Stimulated activated CD4-positive, alpha-beta T cell treated with anti-CD3 and anti-CD28 coated beads, Interleukin-12 subunit alpha, Interleukin-12 subunit beta, amount 100 ng/mL, for 48 hours (primary cell): Measurements from ENCODE around the gene PCDHGA8.
"Not testable (repeated sequence)": the region's sequence is repeated elsewhere in the genome, so short reads cannot be mapped to it uniquely, and the experiment has no call there.

Experiments used
- DNase-seq, 3 donors: peaks; one replicate each; pipeline ENCODE4 v3.0.0-alpha.2; 2020; ENCODE audit warnings: low read depth in 2 of 3, low spot score in 1 of 3

PCDHGA8 gene

DNA sequence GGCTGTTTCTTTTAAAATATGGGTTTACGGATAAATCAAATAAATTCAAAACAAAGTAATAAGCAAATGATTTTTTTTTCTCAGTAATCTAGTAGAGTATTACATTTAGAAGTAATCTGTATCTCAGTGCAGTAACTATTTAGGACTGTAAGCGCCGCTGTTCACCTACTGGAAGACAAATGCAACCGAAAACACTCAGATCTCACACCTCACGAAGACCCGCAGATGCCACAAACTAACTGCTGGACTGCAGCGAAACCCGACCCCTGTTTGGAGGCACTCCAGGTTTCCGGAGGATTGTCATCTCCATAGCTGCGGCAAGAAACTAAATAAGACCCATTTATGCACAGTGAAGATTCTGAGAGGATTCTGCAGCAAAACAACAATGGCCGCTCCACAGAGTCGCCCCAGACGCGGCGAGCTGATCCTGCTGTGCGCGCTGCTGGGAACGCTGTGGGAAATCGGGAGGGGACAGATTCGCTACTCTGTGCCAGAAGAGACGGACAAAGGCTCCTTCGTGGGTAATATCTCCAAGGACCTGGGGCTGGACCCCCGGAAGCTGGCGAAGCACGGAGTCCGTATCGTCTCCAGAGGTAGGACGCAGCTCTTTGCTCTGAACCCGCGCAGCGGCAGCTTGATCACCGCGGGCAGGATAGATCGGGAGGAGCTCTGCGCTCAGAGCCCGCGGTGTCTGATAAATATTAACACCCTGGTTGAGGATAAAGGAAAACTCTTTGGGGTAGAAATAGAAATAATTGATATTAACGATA is at the start of gene PCDHGA8:
TSS of gene PCDHGA8 (plus strand) at position 205 of the 770 bp plus-strand sequence. CDS start at position 386, 181 bp downstream.
- no peak for DNase-seq

DNA sequence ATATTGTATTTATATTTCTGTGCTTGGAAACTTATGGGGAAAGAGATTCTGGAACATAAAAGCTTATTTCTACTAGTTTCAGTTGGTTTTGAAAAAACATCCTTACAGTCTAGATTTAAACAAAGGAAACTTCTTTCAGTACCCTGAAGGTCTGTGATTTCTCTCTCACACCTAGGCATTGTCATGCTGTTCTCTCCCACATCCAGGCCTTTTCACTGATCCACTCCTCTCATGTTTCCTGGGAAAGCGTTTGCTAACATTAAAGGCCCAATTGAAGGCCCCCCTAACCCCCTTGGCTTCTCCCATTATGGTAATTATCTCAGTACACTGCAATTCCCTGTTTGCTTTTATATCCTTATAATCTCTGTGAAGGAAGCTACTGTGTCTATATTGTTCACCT is 49.7 kb upstream of the PCDHGA8 start:
- no peak for DNase-seq

DNA sequence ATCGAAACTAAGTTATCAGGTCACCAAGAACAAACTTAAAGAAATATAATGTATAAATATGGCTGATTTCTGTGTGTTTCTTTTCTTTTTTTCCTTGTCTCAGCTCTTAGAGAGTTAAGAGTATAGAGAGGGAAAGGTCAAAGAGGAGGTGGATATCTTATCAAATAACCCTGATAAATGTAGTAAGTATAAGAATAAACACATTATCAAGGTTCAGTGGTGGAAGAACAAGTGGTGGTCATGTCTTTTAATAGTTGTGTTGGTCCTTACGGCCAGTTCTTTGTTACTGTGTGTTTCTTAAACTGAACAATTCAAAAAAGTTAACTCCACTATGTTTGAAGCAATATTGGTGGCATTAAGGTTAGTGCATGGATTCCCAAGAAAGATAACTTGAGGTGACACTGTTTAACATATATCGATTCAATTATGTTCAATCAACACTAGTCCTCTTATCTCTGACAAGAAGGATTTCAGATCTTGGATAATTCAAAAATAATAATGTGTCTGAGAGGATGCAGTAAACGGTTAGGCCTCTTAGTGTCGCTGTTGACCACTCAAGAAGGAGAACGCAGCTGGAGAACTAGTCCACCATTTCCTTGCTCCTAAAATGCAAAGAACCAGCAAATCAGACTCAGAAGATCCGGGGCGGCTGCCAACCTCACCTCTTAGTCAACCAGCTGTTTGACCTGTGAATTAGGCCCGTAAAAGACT is 49.0 kb upstream of the PCDHGA8 start, which contains the start of gene PCDHGA3:
TSS of gene PCDHGA3 (plus strand) at position 588 of the 711 bp plus-strand sequence. CDS start 205 bp downstream, outside the sequence.
- peak in 1 of 3 donors; percentile 8 for DNase-seq

DNA sequence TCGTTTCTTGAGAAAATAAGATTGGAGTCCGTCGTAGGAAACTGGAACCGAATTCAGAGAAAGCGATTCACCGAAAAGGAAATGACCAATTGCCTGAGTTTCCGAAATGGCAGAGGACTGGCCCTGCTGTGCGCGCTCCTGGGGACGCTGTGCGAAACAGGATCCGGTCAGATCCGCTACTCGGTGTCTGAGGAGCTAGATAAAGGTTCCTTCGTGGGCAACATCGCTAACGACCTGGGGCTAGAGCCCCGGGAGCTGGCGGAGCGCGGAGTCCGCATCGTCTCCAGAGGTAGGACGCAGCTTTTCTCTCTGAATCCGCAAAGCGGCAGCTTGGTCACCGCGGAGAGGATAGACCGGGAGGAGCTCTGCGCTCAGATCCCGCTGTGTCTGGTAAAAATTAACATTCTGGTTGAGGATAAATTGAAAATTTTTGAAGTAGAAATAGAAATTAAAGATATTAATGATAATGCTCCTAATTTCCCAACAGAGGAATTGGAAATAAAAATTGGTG is 48.4 kb upstream of the PCDHGA8 start:
- DNase-seq = no peak

DNA sequence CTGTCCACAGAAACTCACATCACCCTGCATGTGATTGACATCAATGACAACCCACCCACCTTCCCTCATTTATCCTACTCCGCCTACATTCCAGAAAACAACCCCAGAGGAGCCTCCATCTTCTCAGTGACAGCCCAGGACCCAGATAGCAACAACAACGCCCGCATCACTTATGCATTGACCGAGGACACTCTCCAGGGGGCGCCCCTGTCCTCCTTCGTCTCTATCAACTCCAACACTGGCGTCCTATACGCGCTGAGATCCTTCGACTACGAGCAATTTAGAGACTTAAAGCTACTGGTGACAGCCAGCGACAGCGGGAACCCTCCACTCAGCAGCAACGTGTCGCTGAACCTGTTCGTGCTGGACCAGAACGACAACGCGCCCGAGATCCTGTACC is 47.1 kb upstream of the PCDHGA8 start:
- no peak for DNase-seq

DNA sequence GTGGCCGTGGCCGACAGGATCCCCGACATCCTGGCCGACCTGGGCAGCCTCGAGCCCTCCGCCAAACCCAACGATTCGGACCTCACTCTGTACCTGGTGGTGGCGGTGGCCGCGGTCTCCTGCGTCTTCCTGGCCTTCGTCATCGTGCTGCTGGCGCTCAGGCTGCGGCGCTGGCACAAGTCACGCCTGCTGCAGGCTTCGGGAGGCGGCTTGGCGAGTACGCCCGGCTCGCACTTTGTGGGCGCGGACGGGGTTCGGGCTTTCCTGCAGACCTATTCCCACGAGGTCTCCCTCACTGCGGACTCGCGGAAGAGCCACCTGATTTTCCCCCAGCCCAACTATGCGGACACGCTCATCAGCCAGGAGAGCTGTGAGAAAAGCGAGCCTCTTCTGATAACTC is 46.4 kb upstream of the PCDHGA8 start:
- not testable (repeated sequence) for DNase-seq

DNA sequence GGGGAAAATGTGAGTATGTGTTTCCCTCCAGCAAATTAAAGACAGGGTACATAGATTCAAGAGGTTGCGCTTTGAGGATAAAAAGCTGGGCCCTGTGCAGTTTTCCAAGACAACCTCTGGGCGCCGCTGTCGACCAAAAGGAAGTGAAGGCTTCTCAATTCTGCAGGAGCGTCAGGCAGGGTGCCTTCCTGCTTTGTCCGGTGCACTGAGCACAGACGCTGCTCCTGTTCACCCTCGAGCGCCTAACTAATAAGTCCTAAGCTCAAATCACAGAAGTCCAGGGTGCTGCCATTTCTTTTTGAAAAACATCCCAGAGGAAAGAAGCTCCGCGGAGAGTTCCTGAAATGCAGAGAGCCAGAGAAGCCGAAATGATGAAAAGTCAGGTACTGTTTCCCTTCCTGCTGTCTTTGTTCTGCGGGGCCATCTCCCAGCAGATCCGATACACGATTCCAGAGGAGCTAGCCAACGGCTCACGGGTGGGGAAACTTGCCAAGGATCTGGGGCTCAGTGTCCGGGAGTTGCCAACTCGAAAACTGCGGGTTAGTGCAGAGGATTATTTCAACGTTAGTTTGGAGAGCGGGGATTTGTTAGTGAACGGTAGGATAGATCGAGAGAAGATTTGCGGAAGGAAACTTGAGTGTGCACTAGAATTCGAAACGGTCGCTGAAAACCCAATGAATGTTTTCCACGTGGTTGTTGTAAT is 42.4 kb upstream of the PCDHGA8 start, which contains the start of gene PCDHGB1:
TSS of gene PCDHGB1 (plus strand) at position 183 of the 703 bp plus-strand sequence. CDS start at position 345, 162 bp downstream.
- DNase-seq = no peak

DNA sequence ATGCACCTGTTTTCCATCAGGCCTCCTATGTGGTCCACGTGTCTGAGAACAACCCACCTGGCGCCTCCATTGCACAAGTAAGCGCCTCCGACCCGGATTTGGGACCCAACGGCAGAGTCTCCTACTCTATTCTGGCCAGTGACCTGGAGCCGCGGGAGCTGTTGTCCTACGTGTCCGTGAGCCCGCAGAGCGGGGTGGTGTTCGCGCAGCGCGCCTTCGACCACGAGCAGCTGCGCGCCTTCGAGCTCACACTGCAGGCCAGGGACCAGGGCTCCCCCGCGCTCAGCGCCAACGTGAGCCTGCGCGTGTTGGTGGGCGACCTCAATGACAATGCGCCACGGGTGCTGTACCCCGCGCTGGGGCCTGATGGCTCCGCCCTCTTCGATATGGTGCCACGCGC is 40.8 kb upstream of the PCDHGA8 start:
- DNase-seq = no peak

DNA sequence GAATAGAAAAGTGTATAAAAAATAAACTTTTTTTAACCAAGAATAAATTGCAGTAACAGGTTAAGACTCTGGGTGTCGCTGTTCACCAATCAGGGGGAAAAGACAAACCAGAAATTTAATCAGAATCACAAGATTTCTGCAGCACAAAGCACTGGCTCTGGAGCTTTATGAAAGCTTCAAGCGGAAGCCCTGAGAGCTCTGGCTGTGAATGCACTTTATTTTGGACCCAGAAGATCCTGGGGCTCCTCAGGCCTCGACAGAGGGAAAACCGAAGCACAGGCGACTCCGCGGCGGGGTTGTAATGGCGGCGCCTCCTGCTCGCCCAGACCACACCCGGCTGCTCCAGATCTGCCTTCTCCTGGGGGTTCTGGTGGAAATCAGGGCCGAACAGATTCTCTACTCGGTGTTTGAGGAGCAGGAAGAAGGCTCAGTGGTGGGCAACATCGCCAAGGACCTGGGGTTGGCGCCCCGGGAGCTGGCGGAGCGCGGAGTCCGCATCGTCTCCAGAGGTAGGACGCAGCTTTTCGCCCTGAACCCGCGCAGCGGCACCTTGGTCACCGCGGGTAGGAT is 37.4 kb upstream of the PCDHGA8 start, which contains the start of gene PCDHGA4:
TSS of gene PCDHGA4 (plus strand) at position 122 of the 570 bp plus-strand sequence. CDS start at position 209, 87 bp downstream.
- DNase-seq = no peak

DNA sequence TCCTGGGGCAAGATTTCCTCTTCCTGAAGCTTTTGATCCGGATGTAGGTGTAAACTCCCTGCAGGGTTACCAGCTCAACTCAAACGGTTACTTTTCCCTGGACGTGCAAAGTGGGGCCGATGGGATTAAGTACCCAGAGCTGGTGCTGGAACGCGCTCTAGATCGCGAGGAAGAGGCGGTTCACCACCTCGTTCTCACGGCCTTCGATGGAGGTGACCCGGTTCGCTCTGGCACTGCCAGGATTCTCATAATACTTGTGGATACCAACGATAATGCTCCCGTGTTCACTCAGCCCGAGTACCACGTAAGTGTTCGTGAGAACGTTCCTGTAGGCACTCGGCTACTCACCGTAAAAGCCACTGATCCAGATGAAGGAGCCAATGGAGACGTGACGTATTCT is 36.8 kb upstream of the PCDHGA8 start:
- no peak for DNase-seq

DNA sequence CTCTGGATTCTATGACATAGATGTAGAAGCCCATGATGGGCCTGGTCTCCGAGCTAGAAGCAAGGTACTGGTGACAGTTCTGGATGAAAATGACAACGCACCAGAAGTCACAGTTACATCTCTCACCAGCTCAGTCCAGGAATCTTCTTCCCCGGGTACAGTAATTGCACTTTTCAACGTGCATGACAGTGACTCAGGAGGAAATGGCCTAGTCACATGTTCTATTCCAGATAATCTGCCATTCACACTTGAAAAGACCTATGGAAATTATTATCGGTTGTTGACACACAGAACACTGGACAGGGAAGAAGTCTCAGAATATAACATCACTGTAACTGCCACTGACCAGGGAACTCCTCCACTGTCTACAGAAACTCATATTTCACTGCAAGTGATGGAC is 36.3 kb upstream of the PCDHGA8 start:
- no peak for DNase-seq

DNA sequence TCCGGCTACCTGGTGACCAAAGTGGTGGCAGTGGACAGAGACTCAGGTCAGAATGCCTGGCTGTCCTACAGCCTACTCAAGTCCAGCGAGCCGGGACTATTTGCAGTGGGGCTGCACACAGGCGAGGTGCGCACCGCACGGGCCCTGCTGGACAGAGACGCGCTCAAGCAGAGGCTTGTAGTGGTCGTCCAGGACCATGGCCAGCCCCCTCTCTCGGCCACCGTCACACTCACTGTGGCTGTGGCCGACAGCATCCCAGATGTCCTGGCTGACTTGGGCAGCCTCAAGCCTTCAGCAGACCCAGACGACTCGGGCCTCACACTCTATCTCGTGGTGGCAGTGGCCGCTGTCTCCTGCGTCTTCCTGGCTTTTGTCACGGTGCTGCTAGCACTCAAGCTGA is 35.5 kb upstream of the PCDHGA8 start:
- no peak for DNase-seq

DNA sequence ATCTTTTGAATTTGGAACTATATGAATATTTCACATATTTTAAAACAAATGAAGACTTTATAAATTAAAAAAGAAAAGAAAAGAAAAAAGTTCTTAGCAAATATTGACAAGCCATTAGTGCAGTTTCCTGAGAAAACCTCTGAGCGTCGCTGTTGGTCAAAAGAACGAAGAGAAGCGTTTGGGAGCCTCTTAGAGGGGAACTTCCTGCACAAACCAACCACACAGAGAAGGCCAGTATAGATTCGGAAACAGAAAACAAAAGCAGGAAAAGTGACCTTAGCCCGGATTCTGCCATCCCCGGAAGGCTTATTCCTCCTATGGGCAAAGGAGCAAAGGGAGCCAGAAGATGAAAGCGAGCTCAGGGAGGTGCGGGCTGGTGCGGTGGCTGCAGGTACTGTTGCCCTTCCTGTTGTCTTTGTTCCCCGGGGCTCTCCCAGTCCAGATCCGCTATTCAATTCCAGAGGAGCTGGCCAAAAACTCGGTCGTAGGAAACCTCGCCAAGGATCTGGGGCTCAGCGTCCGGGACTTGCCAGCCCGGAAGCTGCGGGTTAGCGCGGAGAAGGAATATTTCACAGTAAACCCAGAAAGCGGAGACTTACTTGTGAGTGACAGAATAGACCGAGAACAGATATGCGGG is 32.5 kb upstream of the PCDHGA8 start, which contains the start of gene PCDHGB2:
TSS of gene PCDHGB2 (plus strand) at position 205 of the 637 bp plus-strand sequence. CDS start at position 347, 142 bp downstream.
- no peak for DNase-seq

DNA sequence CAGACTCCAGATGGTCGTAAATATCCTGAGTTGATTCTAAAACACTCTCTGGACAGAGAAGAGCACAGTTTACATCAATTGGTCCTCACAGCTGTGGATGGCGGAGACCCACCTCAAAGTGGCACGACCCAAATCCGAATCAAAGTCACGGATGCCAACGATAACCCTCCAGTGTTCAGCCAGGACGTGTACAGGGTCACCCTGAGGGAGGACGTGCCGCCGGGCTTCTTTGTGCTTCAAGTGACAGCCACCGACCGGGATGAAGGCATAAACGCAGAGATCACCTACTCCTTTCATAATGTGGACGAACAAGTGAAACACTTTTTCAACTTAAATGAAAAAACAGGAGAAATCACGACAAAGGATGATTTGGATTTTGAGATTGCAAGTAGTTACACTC is 31.7 kb upstream of the PCDHGA8 start:
- no peak for DNase-seq

DNA sequence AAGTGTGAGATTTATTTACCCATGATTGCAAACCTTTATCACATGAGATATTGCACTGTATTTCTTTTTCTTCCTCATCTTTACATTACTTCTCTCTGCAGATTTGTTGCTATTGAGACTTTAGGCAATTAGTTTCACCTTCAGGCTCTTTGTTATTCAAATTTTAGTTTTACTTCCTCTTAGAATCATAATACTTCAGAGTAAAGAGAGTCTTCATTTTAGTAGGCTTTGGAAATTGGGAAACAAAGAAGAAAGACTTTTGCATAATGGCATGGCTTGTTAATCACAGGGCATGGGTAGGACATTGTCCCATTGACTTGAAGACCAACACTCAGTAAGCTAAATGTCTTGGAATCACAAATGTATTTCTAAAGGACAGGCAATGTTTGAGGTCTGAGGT is 29.7 kb upstream of the PCDHGA8 start:
- no peak for DNase-seq

DNA sequence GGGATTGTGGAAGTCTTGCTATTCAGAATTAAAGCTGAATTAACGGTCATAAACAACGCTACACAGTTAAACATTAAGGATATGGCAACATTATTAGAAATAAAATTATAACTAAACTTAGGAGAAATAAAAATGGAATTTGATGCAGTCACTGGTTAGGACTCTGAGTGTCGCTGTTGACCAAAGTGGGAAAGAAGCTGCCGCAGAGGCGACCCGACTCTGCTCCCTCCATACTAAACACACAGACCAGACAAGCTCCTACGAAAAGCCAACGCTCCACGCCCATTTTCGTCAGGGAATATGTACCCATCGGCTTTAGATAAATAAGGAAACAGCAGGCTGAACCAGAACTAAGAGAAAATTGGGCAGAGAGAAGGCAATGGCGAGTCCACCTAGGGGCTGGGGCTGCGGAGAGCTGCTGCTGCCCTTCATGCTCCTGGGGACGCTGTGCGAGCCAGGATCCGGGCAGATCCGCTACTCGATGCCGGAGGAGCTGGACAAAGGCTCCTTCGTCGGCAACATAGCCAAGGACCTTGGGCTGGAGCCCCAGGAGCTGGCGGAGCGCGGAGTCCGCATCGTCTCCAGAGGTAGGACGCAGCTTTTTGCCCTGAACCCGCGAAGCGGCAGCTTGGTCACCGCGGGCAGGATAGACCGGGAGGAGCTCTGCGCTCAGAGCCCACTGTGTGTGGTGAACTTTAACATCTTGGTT is 28.3 kb upstream of the PCDHGA8 start, which contains the start of gene PCDHGA5:
TSS of gene PCDHGA5 (plus strand) at position 211 of the 709 bp plus-strand sequence. CDS start at position 380, 169 bp downstream.
- no peak for DNase-seq

DNA sequence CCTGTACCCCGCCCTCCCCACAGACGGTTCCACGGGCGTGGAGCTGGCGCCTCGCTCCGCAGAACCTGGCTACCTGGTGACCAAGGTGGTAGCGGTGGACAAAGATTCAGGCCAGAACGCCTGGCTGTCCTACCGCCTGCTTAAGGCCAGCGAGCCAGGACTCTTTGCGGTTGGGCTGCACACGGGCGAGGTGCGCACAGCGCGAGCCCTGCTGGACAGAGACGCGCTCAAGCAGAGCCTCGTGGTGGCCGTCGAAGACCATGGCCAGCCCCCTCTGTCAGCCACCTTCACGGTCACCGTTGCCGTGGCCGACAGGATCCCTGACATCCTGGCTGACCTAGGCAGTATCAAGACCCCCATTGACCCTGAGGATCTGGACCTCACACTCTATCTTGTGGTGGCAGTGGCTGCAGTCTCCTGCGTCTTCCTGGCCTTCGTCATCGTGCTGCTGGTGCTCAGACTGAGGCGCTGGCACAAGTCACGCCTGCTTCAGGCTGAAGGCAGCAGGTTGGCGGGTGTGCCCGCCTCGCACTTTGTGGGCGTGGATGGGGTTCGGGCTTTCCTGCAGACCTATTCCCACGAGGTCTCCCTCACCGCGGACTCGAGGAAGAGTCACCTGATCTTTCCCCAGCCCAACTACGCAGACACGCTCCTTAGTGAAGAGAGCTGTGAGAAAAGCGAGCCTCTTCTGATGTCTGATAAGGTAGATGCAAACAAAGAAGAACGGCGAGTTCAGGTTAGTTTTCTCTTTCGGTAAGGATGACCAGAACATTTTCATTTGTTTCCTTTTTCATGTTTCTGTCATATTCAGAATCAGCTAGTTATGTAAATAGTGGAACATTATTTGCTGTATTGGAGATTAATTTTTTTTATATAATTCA is 26.2 kb upstream of the PCDHGA8 start:
- DNase-seq = no peak

DNA sequence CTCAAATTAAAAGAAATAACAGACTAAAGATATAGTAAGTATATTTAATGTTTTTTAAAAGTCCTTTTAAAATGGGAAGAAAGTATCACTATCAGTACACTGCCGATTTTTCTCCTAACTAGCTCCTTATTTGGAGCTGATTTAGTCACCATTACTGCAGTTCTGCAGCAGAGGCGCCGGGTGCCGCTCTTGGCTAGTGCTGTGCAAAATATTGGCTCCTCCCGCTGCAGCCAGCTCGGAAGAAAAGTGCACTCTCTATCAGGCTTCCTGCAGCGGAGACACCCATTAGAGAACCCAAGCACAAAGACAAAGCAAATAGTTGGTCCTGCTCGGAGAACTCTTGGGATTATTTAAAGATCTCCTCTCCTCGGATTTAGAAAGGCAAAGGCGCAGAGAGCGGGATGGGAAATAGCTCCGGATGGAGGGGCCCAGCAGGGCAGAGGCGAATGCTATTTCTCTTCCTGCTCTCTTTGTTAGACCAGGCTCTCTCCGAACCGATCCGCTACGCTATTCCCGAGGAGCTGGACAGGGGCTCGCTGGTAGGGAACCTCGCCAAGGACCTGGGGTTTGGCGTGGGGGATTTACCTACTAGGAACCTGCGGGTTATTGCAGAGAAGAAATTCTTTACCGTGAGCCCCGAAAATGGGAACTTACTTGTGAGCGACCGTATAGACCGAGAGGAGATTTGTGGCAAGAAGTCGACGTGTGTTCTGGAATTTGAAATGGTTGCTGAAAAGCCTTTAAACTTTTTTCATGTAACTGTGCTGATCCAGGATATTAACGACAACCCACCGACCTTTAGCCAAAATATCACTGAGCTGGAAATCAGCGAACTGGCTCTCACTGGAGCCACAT is 22.2 kb upstream of the PCDHGA8 start, which contains the start of gene PCDHGB3:
TSS of gene PCDHGB3 (plus strand) at position 249 of the 855 bp plus-strand sequence. CDS start at position 402, 153 bp downstream.
- peak in 1 of 3 donors; percentile 12 for DNase-seq
